Measurements from ENCODE around the gene ALAS1.
A peak's percentile ranks its signal among the peaks of the same experiment; 100 is the strongest.
"Not testable (repeated sequence)": the region's sequence is repeated elsewhere in the genome, so short reads cannot be mapped to it uniquely, and the experiment has no call there.

The ALAS1 gene
- total RNA-seq, result 13.3 to 24.6 (median 16.3) reads per million in 3 donors

DNA sequence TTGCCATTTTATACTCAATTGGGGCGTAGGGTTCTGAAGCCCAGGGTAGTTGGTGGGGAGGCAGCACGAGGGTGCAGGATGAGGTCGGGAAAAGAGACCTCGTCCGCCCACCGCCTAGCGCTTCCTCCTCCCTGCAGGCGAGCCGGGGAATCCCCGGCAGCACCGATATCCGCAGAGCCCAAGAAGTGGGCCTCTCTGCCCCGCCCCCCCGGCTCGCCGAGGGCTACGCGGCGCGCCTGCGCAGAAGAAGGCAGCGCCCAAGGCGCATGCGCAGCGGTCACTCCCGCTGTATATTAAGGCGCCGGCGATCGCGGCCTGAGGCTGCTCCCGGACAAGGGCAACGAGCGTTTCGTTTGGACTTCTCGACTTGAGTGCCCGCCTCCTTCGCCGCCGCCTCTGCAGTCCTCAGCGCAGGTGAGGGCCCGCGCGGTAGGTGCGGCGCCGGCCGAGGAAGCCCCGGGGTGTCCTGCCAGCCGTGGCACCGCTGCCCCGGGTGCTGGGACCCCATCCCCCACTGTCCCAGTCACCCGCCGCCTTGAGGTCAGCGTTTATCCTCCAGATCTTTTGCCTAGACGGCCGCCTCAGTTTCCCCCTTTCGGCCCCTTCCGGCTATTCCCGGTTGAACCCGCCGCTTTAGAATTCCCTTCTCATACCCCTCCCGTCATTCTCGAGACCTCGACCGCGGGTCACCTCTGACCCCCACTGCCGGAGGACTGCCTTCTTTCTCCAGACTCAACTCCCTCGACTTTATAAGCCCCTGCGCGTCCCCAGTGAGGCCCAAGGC is at the start of gene ALAS1:
ALAS1 (plus strand) TSS at position 319 of the 784 bp plus-strand sequence. CDS start 1,082 bp downstream, outside the sequence.
- Histone ChIP-seq H3K9me3 (ENCODE audit: control insufficient read depth, low read length) (no peaks in the 10 kb centered on the region), H3K27ac (ENCODE audit: insufficient read depth, low read length, poor library complexity, severe bottlenecking) (peak within 1 kb of the TSS; percentile 90), H3K36me3 (ENCODE audit: control insufficient read depth, insufficient read depth, low read length) (peaks cover 16% of the 10 kb centered on the region), H3K4me3 (ENCODE audit: insufficient read depth, low read depth, low read length, poor library complexity, severe bottlenecking) (peak within 1 kb of the TSS; percentile 99), H3K4me1 (ENCODE audit: control insufficient read depth, insufficient read depth, low read length, poor library complexity, severe bottlenecking) (peaks cover 24% of the 10 kb centered on the region), H3K27me3 (replicated peaks; ENCODE audit: control insufficient read depth, insufficient read depth, low read length, poor library complexity, severe bottlenecking) (no peaks in the 10 kb centered on the region)
- peak; percentile 89 to 92 (median 91) for DNase-seq

DNA sequence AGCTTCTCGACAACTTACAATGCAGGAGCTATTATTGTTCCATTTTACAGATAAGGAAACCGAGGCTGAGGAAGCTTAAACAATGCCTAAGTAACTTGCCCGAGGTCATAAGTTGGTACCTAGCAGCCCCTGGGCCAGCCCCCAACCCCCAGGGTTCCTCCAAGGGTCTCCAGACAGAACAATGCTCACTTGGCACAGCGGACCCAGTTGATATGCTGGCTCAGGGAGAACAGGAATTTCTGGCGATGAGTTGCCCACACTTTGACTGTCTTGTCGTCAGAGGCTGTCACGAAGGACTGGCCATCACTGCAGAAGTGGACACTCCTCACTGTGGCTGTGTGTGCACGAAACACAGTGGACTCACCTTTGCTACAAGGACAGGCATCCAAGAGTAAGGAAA is 48.9 kb upstream of the ALAS1 start:
- Histone ChIP-seq H3K36me3 (ENCODE audit: control insufficient read depth, insufficient read depth, low read length) (no peaks in the 10 kb centered on the region), H3K4me1 (ENCODE audit: control insufficient read depth, insufficient read depth, low read length, poor library complexity, severe bottlenecking) (peaks cover 4% of the 10 kb centered on the region), H3K27me3 (replicated peaks; ENCODE audit: control insufficient read depth, insufficient read depth, low read length, poor library complexity, severe bottlenecking) (no peaks in the 10 kb centered on the region), H3K27ac (ENCODE audit: insufficient read depth, low read length, poor library complexity, severe bottlenecking) (no peak overlapping the region), H3K9me3 (ENCODE audit: control insufficient read depth, low read length) (no peaks in the 10 kb centered on the region), H3K4me3 (ENCODE audit: insufficient read depth, low read depth, low read length, poor library complexity, severe bottlenecking) (no peak overlapping the region)
- no peak for DNase-seq

DNA sequence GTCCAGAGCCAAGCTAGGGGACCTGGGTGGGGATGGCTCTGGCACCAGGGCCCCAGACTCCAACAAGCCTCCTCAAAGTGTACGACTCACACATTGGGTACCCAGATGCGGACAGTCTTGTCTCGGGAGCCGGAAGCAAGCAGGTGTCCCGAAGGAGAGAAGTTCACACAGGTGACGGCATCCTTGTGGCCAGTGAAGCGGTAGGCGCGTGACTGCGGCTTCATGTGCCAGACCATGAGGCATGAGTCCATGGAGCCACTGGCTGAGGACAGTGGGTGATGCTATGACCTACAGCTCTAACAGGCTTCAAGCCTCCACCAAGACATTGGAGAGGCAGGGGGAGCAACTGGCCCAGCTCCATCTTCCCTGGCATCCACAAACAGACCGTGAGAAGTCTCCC is 48.2 kb upstream of the ALAS1 start:
- Histone ChIP-seq H3K27ac (ENCODE audit: insufficient read depth, low read length, poor library complexity, severe bottlenecking) (no peak overlapping the region), H3K36me3 (ENCODE audit: control insufficient read depth, insufficient read depth, low read length) (no peaks in the 10 kb centered on the region), H3K4me1 (ENCODE audit: control insufficient read depth, insufficient read depth, low read length, poor library complexity, severe bottlenecking) (peaks cover 5% of the 10 kb centered on the region), H3K27me3 (replicated peaks; ENCODE audit: control insufficient read depth, insufficient read depth, low read length, poor library complexity, severe bottlenecking) (no peaks in the 10 kb centered on the region), H3K4me3 (ENCODE audit: insufficient read depth, low read depth, low read length, poor library complexity, severe bottlenecking) (no peak overlapping the region), H3K9me3 (ENCODE audit: control insufficient read depth, low read length) (no peaks in the 10 kb centered on the region)
- no peak for DNase-seq

DNA sequence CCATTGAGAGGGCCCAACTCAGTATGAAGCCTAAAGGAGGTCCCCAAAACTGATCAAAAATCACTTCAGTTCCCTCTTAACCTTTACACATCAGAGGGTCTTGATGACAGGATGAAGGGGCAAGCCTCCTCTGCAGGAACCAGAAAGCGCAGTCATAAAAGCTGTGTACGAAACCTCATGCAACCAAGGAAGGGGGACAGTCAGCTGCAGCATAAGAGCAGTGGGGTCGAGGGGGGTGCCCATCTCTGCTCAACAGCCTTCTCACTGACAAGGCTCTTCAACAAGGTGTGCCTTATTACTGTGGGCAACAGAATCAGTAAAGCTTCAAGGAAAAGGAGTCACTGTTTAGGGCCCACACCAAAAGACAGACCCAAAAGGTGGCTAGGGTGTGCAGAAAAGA is 47.6 kb upstream of the ALAS1 start:
- Histone ChIP-seq H3K36me3 (ENCODE audit: control insufficient read depth, insufficient read depth, low read length) (no peaks in the 10 kb centered on the region), H3K4me1 (ENCODE audit: control insufficient read depth, insufficient read depth, low read length, poor library complexity, severe bottlenecking) (peaks cover 9% of the 10 kb centered on the region), H3K27me3 (replicated peaks; ENCODE audit: control insufficient read depth, insufficient read depth, low read length, poor library complexity, severe bottlenecking) (no peaks in the 10 kb centered on the region), H3K4me3 (ENCODE audit: insufficient read depth, low read depth, low read length, poor library complexity, severe bottlenecking) (no peak overlapping the region), H3K27ac (ENCODE audit: insufficient read depth, low read length, poor library complexity, severe bottlenecking) (no peak overlapping the region), H3K9me3 (ENCODE audit: control insufficient read depth, low read length) (no peaks in the 10 kb centered on the region)
- no peak for DNase-seq

DNA sequence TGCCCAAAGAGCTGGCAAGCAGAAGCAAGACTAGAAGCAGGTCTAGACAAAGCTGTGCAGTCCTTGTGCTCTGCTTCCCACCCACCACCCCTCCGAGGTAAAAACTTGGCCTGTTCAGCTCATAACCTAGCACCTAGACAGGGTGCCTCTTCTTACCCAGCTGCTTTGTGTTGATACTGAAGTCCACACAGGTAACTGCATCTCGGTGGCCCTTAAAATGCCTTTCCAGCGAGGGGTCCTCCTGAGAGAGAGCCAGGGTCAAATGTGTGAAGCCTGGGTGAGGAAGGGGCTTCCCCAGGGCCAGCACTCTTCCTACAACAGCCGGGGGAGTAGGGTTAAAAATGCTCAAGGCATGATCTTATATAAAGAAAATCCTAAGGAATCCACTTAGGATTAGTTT is 47.1 kb upstream of the ALAS1 start:
- no peak overlapping the region for H3K4me3 ChIP-seq (ENCODE audit: insufficient read depth, low read depth, low read length, poor library complexity, severe bottlenecking)
- H3K27ac ChIP-seq (ENCODE audit: insufficient read depth, low read length, poor library complexity, severe bottlenecking), result no peak overlapping the region
- H3K9me3 ChIP-seq (ENCODE audit: control insufficient read depth, low read length), result no peaks in the 10 kb centered on the region
- H3K4me1 ChIP-seq (ENCODE audit: control insufficient read depth, insufficient read depth, low read length, poor library complexity, severe bottlenecking), result peaks cover 9% of the 10 kb centered on the region
- no peaks in the 10 kb centered on the region for H3K27me3 ChIP-seq (replicated peaks; ENCODE audit: control insufficient read depth, insufficient read depth, low read length, poor library complexity, severe bottlenecking)
- DNase-seq, result no peak
- H3K36me3 ChIP-seq (ENCODE audit: control insufficient read depth, insufficient read depth, low read length), result no peaks in the 10 kb centered on the region

DNA sequence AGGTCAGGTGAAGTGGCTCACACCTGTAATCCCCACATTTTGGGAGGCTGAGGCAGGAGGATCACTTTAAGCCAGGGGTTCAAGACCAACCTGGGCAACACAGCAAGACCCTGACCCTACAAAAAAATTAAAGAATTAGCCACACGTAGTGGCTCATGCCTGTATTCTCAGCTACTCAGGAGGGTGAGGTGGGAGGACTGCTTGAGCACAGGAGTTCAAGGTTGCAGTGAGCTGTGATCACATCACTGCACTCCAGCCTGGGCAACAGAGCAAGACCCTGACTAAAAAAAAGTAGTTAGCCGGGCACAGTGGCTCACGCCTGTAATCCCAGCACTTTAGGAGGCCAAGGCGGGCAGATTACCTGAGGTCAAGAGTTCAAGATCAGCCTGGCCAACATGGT is 46.0 kb upstream of the ALAS1 start:
- not testable (repeated sequence) for H3K4me1 ChIP-seq (ENCODE audit: control insufficient read depth, insufficient read depth, low read length, poor library complexity, severe bottlenecking); H3K36me3 ChIP-seq (ENCODE audit: control insufficient read depth, insufficient read depth, low read length); DNase-seq; H3K27me3 ChIP-seq (replicated peaks; ENCODE audit: control insufficient read depth, insufficient read depth, low read length, poor library complexity, severe bottlenecking); H3K9me3 ChIP-seq (ENCODE audit: control insufficient read depth, low read length); H3K4me3 ChIP-seq (ENCODE audit: insufficient read depth, low read depth, low read length, poor library complexity, severe bottlenecking); H3K27ac ChIP-seq (ENCODE audit: insufficient read depth, low read length, poor library complexity, severe bottlenecking)

DNA sequence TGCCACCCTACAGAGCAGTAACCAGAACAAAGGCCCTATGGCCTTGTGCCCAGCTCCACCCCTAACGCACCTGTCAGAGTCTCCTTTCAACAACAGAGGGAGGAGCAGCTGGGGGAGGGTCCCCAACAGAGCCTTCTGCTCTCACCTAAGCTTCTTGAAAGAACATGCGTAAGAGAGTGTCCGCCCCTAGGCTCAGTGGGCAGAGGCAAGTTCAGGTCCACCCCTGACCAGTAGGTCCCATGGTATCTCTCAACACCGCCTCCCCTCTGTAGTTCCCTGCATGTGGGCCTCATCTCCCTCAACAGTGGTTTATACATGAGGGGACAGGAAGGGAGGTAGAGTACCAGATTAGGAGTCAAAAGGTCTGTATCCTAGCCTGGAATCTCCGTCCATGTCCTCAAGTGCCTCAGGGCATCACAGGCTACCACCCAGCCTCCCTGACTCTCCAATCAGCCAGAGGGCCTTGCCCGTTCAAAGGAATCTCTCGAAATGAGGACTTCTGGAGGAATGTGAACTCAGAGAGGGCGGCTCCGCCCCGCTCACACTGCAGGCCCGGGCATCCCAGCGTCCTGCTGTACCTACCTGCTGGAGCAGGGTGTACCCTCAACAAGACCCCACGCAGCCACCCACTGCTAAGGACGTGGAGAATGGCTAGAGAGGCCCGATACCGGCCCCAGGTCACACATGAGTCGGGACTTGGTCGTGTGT is 44.4 kb upstream of the ALAS1 start:
- Histone ChIP-seq H3K4me3 (ENCODE audit: insufficient read depth, low read depth, low read length, poor library complexity, severe bottlenecking) (peak overlapping the region; percentile 98), H3K4me1 (ENCODE audit: control insufficient read depth, insufficient read depth, low read length, poor library complexity, severe bottlenecking) (peaks cover 9% of the 10 kb centered on the region), H3K27ac (ENCODE audit: insufficient read depth, low read length, poor library complexity, severe bottlenecking) (peak overlapping the region; percentile 82), H3K36me3 (ENCODE audit: control insufficient read depth, insufficient read depth, low read length) (no peaks in the 10 kb centered on the region), H3K27me3 (replicated peaks; ENCODE audit: control insufficient read depth, insufficient read depth, low read length, poor library complexity, severe bottlenecking) (no peaks in the 10 kb centered on the region), H3K9me3 (ENCODE audit: control insufficient read depth, low read length) (no peaks in the 10 kb centered on the region)
- DNase-seq, result no peak

DNA sequence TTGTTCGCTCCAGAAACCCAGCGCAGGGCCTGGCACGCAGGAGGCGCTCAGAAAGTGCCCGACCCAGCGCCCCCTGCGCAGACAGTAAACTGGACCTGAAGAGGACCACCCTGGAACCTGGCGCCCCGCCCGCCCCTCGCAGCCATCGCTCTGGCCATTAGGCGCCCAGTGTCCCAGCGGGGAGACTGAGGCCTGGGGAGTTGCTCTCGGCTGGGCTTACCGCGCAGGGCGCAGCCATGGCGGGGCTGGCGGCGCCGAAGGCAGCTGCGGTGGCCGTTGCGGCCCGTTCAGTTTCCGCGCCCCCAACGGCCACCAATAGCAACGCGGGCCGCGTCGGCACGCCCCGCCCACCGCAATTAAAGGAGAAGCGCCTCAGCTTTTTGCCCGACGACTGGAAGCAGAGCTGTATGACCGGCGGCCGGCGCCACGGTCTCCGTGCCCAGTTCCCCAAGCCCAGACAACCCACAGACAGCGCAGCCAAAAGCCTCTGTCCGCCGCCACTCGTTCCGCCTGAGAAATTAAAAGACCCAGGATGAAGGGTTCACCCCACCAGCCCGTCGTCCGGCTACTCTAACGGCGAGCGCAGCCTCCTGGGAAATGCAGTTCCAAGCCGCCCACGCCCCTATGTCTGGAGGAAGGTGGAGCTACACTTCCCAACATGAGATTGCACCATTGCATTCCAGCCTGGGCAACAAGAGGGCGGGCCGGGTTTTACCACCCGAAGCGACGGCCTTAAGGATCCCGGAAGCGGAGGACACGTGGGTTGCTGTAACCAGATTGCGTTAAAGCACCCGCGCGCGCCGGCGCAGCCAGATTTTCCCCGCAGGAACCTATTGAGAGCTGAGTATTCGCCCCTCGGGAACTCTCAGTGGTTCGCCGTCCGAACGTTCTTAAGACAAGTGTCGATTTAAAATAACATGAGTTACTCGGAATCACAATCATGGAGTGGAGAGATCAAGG is 43.5 kb upstream of the ALAS1 start, which contains the start of gene POC1A:
POC1A (minus strand) TSS at position 289 of the 960 bp plus-strand sequence; CDS start at position 238, 51 bp downstream.
- no peaks in the 10 kb centered on the region for H3K36me3 ChIP-seq (ENCODE audit: control insufficient read depth, insufficient read depth, low read length)
- H3K9me3 ChIP-seq (ENCODE audit: control insufficient read depth, low read length), result no peaks in the 10 kb centered on the region
- H3K4me3 ChIP-seq (ENCODE audit: insufficient read depth, low read depth, low read length, poor library complexity, severe bottlenecking), result peak within 1 kb of the TSS; percentile 98
- H3K27ac ChIP-seq (ENCODE audit: insufficient read depth, low read length, poor library complexity, severe bottlenecking), result peak within 1 kb of the TSS; percentile 82
- DNase-seq, result peak; percentile 71 to 82 (median 79)
- H3K4me1 ChIP-seq (ENCODE audit: control insufficient read depth, insufficient read depth, low read length, poor library complexity, severe bottlenecking), result peaks cover 9% of the 10 kb centered on the region
- H3K27me3 ChIP-seq (replicated peaks; ENCODE audit: control insufficient read depth, insufficient read depth, low read length, poor library complexity, severe bottlenecking), result no peaks in the 10 kb centered on the region

DNA sequence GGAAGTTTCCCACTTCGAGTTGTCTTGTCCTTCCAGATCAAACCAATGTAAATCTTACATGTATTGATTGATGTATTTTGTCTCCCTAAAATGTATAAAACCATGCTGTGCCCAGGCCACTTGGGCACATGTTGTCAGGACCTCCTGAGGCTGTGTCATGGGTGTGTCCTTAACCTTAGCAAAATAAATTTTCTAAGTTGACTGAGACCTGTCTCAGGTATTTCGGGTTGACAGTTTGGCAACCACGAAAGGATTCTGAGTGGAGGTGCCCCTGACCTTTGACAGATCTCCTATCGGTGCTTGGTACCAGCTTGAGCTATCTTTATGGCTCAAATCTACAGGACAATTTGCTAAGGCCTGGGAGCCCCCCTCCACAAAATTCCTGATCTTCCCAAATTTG is 42.0 kb upstream of the ALAS1 start:
- no peak overlapping the region for H3K27ac ChIP-seq (ENCODE audit: insufficient read depth, low read length, poor library complexity, severe bottlenecking)
- H3K4me3 ChIP-seq (ENCODE audit: insufficient read depth, low read depth, low read length, poor library complexity, severe bottlenecking), result no peak overlapping the region
- H3K27me3 ChIP-seq (replicated peaks; ENCODE audit: control insufficient read depth, insufficient read depth, low read length, poor library complexity, severe bottlenecking), result no peaks in the 10 kb centered on the region
- no peaks in the 10 kb centered on the region for H3K36me3 ChIP-seq (ENCODE audit: control insufficient read depth, insufficient read depth, low read length)
- DNase-seq, result no peak
- no peaks in the 10 kb centered on the region for H3K9me3 ChIP-seq (ENCODE audit: control insufficient read depth, low read length)
- peaks cover 9% of the 10 kb centered on the region for H3K4me1 ChIP-seq (ENCODE audit: control insufficient read depth, insufficient read depth, low read length, poor library complexity, severe bottlenecking)

Data from effector memory CD4-positive, alpha-beta T cell (primary cell).